Measurements from ENCODE around the gene CASK. TPM values are rescaled to one million over a fixed set of nuclear protein-coding genes. Genes with fewer than 3 reads are reported as not detected.

CASK gene
- total RNA-seq, 1 donor from 2014 or later: 38.2 TPM

DNA sequence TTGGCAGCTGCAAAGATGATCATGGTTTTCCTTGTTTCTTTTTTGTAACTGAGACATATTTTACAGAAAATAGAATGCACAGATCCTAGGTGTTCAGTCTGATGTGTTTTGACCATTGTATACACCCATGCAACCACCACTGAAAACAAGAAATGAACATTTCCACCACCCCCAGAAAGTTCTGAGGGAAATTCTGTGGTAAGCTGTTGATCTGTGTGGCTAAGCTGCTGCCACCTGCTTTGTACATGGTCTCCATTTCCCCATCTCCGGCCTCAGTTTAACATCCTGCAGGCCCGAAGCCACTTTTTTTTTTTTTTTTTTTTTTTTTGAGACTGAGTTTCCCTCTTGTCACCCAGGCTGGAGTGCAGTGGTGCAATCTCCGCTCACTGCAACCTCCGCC, 411.0 kb downstream of the CASK start:
- intact Hi-C loops (cut with DNase I): no loop called here

GRCh38 chrX:41507919-41508318, 415.4 kb downstream of the CASK start:
- no peaks in the 10 kb centered on the region for H3K9me3 ChIP-seq
- no peak overlapping the region for H3K4me3 ChIP-seq
- ATAC-seq (no peak), DNase-seq (no peak)
- H3K27ac ChIP-seq: no peak overlapping the region
- H3K27me3 ChIP-seq (ENCODE audit: low read depth): no peaks in the 10 kb centered on the region
- intact Hi-C loops (cut with DNase I): no loop called here
- no peaks in the 10 kb centered on the region for H3K36me3 ChIP-seq
- no peak for TF ChIP-seq CTCF (IDR thresholded peaks at IDR 0.05)
- H3K4me1 ChIP-seq: no peaks in the 10 kb centered on the region

More for the DNA sequence above, 411.0 kb downstream of the CASK start:
- Histone ChIP-seq H3K27ac (no peak overlapping the region), H3K4me3 (no peak overlapping the region), H3K9me3 (no peaks in the 10 kb centered on the region), H3K4me1 (no peaks in the 10 kb centered on the region), H3K27me3 (ENCODE audit: low read depth) (no peaks in the 10 kb centered on the region), H3K36me3 (no peaks in the 10 kb centered on the region)
- TF ChIP-seq CTCF (IDR thresholded peaks at IDR 0.05): no peak
- DNase-seq (no peak), ATAC-seq (no peak)

DNA sequence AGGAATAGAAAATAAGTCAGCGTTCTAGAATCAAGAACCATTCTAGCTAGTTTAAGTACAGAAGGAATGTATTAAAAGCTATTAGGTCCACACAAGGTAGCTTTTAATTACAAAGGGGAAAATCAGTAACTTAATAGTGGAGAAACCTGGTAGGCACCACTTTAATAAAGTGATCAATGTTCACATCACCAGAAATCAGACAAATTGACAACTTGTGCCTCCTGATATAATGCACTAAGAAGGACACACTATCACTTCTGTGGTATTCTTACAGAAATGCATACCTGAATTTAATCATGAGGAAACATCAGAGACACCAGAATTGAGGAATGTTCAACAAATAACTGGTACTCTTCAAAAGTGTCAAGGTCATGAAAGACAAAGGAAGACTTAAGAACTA, 421.4 kb downstream of the CASK start:
- Histone ChIP-seq H3K27me3 (ENCODE audit: low read depth) (no peaks in the 10 kb centered on the region), H3K4me3 (no peak overlapping the region), H3K9me3 (no peaks in the 10 kb centered on the region), H3K27ac (no peak overlapping the region), H3K4me1 (no peaks in the 10 kb centered on the region), H3K36me3 (no peaks in the 10 kb centered on the region)
- intact Hi-C loops (cut with DNase I): no loop called here
- DNase-seq (no peak), ATAC-seq (no peak)
- TF ChIP-seq CTCF (IDR thresholded peaks at IDR 0.05): no peak

GRCh38 chrX:41499984-41500383, 423.4 kb downstream of the CASK start:
- no peak for TF ChIP-seq CTCF (IDR thresholded peaks at IDR 0.05)
- Histone ChIP-seq H3K27ac (no peak overlapping the region), H3K4me3 (no peak overlapping the region), H3K36me3 (no peaks in the 10 kb centered on the region), H3K9me3 (no peaks in the 10 kb centered on the region), H3K27me3 (ENCODE audit: low read depth) (no peaks in the 10 kb centered on the region), H3K4me1 (no peaks in the 10 kb centered on the region)
- DNase-seq: no peak
- ATAC-seq: no peak
- intact Hi-C loops (cut with DNase I): no loop called here

GRCh38 chrX:41499195-41499594, 424.2 kb downstream of the CASK start:
- Histone ChIP-seq H3K9me3 (no peaks in the 10 kb centered on the region), H3K36me3 (no peaks in the 10 kb centered on the region), H3K4me1 (no peaks in the 10 kb centered on the region), H3K27me3 (ENCODE audit: low read depth) (no peaks in the 10 kb centered on the region), H3K27ac (no peak overlapping the region), H3K4me3 (no peak overlapping the region)
- ATAC-seq (peak in 1 of 2 donors; percentile 35), DNase-seq (no peak)
- TF ChIP-seq CTCF (IDR thresholded peaks at IDR 0.05): no peak
- intact Hi-C loops (cut with DNase I): no loop called here

Measured in lower lobe of right lung (tissue), 2 donors.